GM21529 (cell line): ENCODE data around the gene DDRGK1.
A peak's percentile ranks its signal among the peaks of the same experiment; 100 is the strongest.
"Not testable (repeated sequence)": the region's sequence is repeated elsewhere in the genome, so short reads cannot be mapped to it uniquely, and the experiment has no call there.

ENCODE experiments used
- ATAC-seq: cut with Tn5 transposase; IDR thresholded peaks from one replicate; pipeline ENCODE4 v1.9.1; 2021; ENCODE audit not compliant: unreplicated experiment

The DDRGK1 gene

GRCh38 chr20:3218307-3218988, 14.0 kb upstream of the DDRGK1 start:
- ATAC-seq = peak; percentile 69

GRCh38 chr20:3215359-3215917, 11.0 kb upstream of the DDRGK1 start:
- not testable (repeated sequence) for ATAC-seq

- ATAC-seq = no peak
Measured at GRCh38 chr20:3213226-3213625, 8.7 kb upstream of the DDRGK1 start.

GRCh38 chr20:3210346-3210745, 5.9 kb upstream of the DDRGK1 start:
- ATAC-seq = no peak

GRCh38 chr20:3209946-3210317, 5.5 kb upstream of the DDRGK1 start:
- no peak for ATAC-seq

GRCh38 chr20:3209257-3209945, 4.9 kb upstream of the DDRGK1 start, which contains the start of gene ITPA:
Gene ITPA (plus strand): TSS chr20:3209498. CDS start chr20:3209552, 54 bp downstream.
- ATAC-seq = no peak

- no peak for ATAC-seq
Measured at GRCh38 chr20:3208786-3209256, 4.3 kb upstream of the DDRGK1 start.

- ATAC-seq = peak; percentile 23
Measured at GRCh38 chr20:3203315-3204123, 963 bp downstream of the DDRGK1 start.

- no peak for ATAC-seq
Measured at GRCh38 chr20:3202965-3203314, 1.5 kb downstream of the DDRGK1 start.

GRCh38 chr20:3199976-3200755, 4.3 kb downstream of the DDRGK1 start:
- ATAC-seq = no peak

- no peak for ATAC-seq
Measured at GRCh38 chr20:3199206-3199605, 5.3 kb downstream of the DDRGK1 start.

- no peak for ATAC-seq
Measured at GRCh38 chr20:3195590-3196237, 8.8 kb downstream of the DDRGK1 start.

GRCh38 chr20:3194617-3195280, 9.7 kb downstream of the DDRGK1 start:
- no peak for ATAC-seq

GRCh38 chr20:3193806-3194616, 10.5 kb downstream of the DDRGK1 start:
- no peak for ATAC-seq

GRCh38 chr20:3192226-3193015, 12.1 kb downstream of the DDRGK1 start:
- no peak for ATAC-seq

GRCh38 chr20:3190681-3191111, 13.8 kb downstream of the DDRGK1 start:
- ATAC-seq = no peak

- no peak for ATAC-seq
Measured at GRCh38 chr20:3189561-3190131, 14.8 kb downstream of the DDRGK1 start.
